Coronary artery (tissue), 2 donors: ENCODE measurements around the gene LGI4.

Source experiments
- DNase-seq: peaks from one replicate; pipeline ENCODE4 v3.0.0-alpha.2; 2017; ENCODE audit warnings: low spot score
- H3K27ac ChIP-seq, 2 donors: fragments of 200-600 bp; sonication (generic); one replicate each; pipeline ENCODE4 v1.5.1; 2016 to 2019
- H3K4me3 ChIP-seq: fragments of 200-600 bp; sonication (generic); 2 replicates; pipeline ENCODE4 v1.5.1; 2016; ENCODE audit warnings: mild to moderate bottlenecking, moderate library complexity
- CTCF ChIP-seq: fragments of 200-600 bp; sonication (generic); IDR thresholded peaks from one replicate; pipeline ENCODE4 v1.5.1; 2019; ENCODE audit warnings: antibody characterized with exemption

Gene LGI4

DNA sequence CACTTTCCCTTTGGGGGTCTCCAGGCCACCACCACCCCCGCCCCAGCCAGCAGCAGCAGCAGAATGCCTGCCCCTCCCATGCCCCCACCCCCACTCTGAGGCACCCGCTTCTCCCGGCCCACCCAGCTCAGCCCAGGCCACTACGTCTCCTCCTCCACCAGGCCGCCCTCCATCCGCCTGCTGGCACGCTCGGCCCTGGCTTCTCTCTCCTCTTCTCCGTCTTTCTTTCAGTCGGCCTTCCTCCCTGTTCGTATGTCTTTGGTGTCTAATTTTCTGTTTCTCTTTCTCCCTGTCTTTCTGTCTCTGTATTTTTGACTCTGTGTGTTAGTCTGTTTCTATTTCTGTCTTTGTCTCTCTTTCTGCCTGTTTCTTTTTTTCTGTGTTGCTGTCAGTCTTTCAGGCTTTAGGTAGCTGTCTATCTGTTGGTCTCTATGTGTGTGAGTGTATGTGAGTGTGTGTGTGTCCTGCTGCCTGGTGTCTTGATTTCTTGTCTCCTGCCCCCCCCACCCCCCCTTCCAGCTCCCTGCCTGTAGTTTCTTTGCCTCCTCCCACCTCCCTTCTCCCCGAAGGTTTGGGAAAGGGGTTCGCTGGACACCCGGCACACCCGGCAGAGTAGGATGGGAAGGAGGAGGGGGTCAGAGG is at the start of gene LGI4:
Gene LGI4, minus strand, starts transcription at position 459 of the 642 bp plus-strand sequence. Its CDS starts 379 bp downstream, at position 80.
- H3K27ac ChIP-seq, result peak within 1 kb of the TSS; percentile 82 to 99
- H3K4me3 ChIP-seq, result peak within 1 kb of the TSS; percentile 79
- DNase-seq, result no peak
- TF ChIP-seq CTCF, result no peak

DNA sequence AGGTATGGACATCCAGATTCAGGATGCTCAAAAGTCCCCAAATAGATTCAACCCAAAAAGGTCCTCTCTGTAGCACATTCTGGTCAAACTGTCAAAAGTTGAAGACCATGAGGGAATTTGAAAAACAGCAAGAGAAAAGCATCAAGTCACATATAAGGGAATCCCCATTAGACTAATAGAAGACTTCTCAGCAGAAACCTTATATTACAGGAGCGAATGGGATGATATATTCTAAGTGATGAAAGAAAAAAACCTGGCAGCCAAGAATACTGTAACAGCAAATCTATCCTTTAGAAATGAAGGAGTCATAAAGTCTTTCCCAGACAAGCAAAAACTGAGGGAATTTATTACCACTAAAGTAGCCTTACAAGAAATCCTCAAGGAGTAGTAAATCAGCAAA is 49.4 kb upstream of the LGI4 start:
- Histone ChIP-seq H3K4me3 (no peak overlapping the region), H3K27ac (no peak overlapping the region)
- no peak for TF ChIP-seq CTCF
- no peak for DNase-seq

DNA sequence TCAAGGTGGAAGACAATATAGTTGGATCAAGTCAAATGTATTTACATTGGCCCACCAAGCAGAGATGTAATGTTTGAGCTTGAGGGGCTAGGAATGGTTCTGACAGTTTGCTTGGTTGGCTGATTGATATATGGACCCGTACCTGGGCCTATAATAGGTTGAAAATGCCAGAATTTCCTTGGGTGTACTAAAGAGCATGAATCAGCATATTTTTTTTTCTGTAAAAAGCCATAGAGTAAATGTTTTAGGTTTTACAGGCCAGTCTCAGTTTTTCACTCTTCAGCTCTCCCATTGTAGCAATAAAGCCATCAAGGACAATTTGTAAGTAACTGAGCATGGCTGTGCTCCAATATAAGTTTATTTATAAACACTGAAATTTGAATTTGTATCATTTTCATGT is 46.5 kb upstream of the LGI4 start:
- DNase-seq, result no peak

DNA sequence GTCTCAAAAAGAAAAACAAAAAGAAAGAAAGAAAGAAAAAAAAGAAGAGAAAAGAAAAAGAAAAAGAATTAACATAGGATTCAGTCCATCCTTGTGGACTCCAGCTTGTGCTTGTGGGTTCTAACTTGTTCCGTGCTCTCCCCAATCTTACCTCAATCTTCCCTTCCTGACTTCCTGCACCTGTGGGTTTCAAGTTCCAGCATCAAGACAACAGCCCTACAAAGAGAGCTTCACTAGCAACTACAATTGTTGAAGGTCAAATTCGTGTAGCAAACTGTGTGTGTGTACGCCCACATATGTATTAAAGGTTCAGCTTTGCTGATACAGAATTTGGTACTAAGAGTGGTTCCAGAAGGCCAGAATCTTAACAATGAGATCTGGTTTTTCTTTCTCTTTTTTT is 45.0 kb upstream of the LGI4 start:
- no peak for DNase-seq
- no peak for TF ChIP-seq CTCF
- no peak overlapping the region for H3K27ac ChIP-seq
- H3K4me3 ChIP-seq, result no peak overlapping the region

More for the DNA sequence above, 46.5 kb upstream of the LGI4 start:
- no peak overlapping the region for H3K4me3 ChIP-seq
- H3K27ac ChIP-seq, result no peak overlapping the region
- no peak for TF ChIP-seq CTCF

DNA sequence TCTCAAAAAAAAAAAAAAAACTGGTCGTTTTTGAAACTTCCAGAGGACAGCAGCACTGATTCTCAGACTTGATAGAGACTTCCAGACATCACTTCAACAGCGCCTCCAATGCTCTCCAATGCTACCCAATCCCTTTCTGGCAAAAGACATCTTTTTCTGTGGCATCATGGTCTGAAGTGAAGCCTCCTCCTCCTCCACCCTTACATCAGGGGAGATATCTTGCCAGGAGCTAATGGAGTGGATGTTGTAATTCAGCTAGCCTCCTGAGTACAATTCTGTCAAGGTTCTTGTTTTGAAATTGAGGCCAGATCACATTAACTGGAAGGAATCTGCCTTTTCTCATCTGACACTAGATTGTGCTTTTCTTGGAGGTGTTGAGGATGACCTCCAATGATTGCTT is 43.8 kb upstream of the LGI4 start:
- DNase-seq, result no peak
- TF ChIP-seq CTCF, result no peak
- no peak overlapping the region for H3K27ac ChIP-seq
- H3K4me3 ChIP-seq, result no peak overlapping the region

GRCh38 chr19:35177377-35178274 is 42.8 kb upstream of the LGI4 start:
- no peak overlapping the region for H3K27ac ChIP-seq
- DNase-seq, result no peak
- no peak overlapping the region for H3K4me3 ChIP-seq
- no peak for TF ChIP-seq CTCF
